A549 treated with RU486 at 1 μM for 4 hours (cell line): ENCODE measurements around the gene TAB2. TPM values are rescaled to one million over a fixed set of nuclear protein-coding genes. Genes with fewer than 3 reads are reported as not detected.

Source experiments
- total RNA-seq: library from RNA; stranded (reverse); fragments of 200-300 nt; extraction: Qiagen RNA extraction; gene quantifications from 5 replicates; pipeline ENCODE4 v1.2.3, GENCODE V29; 2022; ENCODE audit warnings: low read depth

The TAB2 gene, protein sequence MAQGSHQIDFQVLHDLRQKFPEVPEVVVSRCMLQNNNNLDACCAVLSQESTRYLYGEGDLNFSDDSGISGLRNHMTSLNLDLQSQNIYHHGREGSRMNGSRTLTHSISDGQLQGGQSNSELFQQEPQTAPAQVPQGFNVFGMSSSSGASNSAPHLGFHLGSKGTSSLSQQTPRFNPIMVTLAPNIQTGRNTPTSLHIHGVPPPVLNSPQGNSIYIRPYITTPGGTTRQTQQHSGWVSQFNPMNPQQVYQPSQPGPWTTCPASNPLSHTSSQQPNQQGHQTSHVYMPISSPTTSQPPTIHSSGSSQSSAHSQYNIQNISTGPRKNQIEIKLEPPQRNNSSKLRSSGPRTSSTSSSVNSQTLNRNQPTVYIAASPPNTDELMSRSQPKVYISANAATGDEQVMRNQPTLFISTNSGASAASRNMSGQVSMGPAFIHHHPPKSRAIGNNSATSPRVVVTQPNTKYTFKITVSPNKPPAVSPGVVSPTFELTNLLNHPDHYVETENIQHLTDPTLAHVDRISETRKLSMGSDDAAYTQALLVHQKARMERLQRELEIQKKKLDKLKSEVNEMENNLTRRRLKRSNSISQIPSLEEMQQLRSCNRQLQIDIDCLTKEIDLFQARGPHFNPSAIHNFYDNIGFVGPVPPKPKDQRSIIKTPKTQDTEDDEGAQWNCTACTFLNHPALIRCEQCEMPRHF
- 14.7 to 31.1 TPM (median 24.1 TPM) in 5 replicates for total RNA-seq

DNA sequence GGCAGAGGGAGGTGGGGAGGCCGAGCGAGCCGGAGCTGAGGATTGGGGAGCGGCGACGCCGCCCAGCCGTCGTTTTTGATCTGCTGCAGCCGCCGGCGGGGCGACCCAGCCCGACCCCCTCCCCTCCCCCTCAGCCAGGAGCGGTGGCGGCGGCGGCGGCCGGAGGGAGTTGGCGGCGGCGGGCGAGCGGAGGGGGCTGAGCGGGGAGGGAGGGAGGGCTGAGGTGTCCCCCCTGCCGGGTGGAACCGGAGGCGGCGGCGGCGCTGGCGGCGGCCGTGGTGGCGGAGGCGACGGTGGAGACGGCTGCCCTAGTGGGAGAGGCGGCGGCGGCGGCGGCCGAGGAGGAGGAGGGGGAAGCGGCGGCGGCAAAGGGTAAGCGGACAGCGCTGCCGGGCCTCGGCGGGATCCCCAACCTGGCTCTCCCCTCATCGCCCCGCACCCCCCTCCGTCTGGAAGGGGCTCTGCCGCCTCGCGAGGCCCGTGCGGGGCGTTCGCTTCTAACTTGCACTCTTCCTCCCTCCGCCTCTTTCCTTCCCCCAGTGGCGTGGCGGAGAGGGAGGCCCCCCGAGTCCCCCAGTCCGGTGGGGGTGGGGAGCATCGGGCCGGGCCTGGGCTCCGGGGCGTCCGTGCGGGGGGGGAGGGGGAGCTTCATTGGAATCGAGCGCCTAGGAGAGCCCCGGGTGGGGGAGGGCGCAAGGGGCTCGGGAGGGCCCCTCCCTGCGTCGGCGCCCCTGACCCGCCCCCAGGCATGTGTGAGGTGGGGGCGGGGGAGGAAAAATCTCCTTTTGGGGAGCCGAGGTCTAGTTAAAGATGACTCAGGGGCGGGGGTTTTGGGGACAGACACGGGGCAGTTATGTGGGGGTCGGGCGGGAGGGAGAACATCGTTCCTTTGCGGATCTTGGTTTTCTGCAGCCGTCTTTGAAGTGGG, at the start of gene TAB2:
TAB2 (plus strand) TSS at position 69 of the 928 bp plus-strand sequence. CDS start 52,286 bp downstream, outside the sequence.

GRCh38 chr6:149400050-149400449, 82.5 kb downstream of the TAB2 start, which contains the start of gene SUMO4:
Gene SUMO4, plus strand, starts transcription at chr6:149400262. Its CDS starts 130 bp downstream, at chr6:149400392.

Other genes with a start within 250 kb of the TAB2 start
- not detected in 5 replicates for gene SUMO4, start 82.5 kb downstream of the TAB2 start, total RNA-seq
- gene ZC3H12D, start 167.3 kb downstream of the TAB2 start, total RNA-seq = 0.06 to 0.09 TPM (median 0.06 TPM) in 4 of 5 replicates, not detected in the other
- gene PPIL4, start 228.3 kb downstream of the TAB2 start, total RNA-seq = 10.6 to 22.6 TPM (median 15.2 TPM) in 5 replicates
- 15.9 to 34.2 TPM (median 27.5 TPM) in 5 replicates for gene GINM1, start 248.7 kb downstream of the TAB2 start, total RNA-seq